Cardiac septum (tissue), 1 donor: ENCODE measurements around the gene SYNPO2. TPM values are rescaled to one million over a fixed set of nuclear protein-coding genes. Genes with fewer than 3 reads are reported as not detected.
"Not testable (repeated sequence)": the region's sequence is repeated elsewhere in the genome, so short reads cannot be mapped to it uniquely, and the experiment has no call there.

Experiments used
- DNase-seq: peaks from one replicate; pipeline ENCODE4 v3.0.0-alpha.2; 2020; ENCODE audit warnings: low spot score
- intact Hi-C: fragments of 100-400 bp; cut with DNase I; formaldehyde crosslinking; loops from one replicate; pipeline ENCODE4 v1.14.0; 2022
- total RNA-seq: library from RNA; stranded (reverse); fragmentation: NEBNext Ultra II Directional; extraction: Animal tissue kit (Norgen Biotek cat#: 25700); gene quantifications from one replicate; pipeline ENCODE4 v1.2.1, GENCODE V29; 2021
- donor health status: DM: no; HTN: no; CAD: no.

SYNPO2 gene
- total RNA-seq, 1 donor from 2014 or later, result 316 TPM

- DNase-seq, result no peak
- intact Hi-C loops, result loop anchor here (2.0 to 5.0 kb wide), 4 partner anchors 57 to 293 kb away; no protein-coding TSS in a partner anchor
These were observed 151.6 kb downstream of the SYNPO2 start for GRCh38 chr4:119040261-119040660.

- intact Hi-C loops, result loop anchor here (2.0 to 5.0 kb wide), 4 partner anchors 58 to 293 kb away; no protein-coding TSS in a partner anchor
- DNase-seq, result no peak
These were observed 152.1 kb downstream of the SYNPO2 start for GRCh38 chr4:119040694-119041185.

GRCh38 chr4:119041396-119041795 lies 152.7 kb downstream of the SYNPO2 start:
- intact Hi-C loops, result loop anchor here (2.0 to 5.0 kb wide), 4 partner anchors 59 to 294 kb away; no protein-coding TSS in a partner anchor
- no peak for DNase-seq

GRCh38 chr4:119041951-119042560 lies 153.4 kb downstream of the SYNPO2 start:
- intact Hi-C loops, result loop anchor here (2.0 to 5.0 kb wide), 5 partner anchors 59 to 295 kb away; partner anchors contain the start of gene USP53
- DNase-seq, result no peak

GRCh38 chr4:119046263-119046662 lies 157.6 kb downstream of the SYNPO2 start:
- intact Hi-C loops, result loop anchor here (2.0 to 5.0 kb wide), 3 partner anchors 36 to 91 kb away; no protein-coding TSS in a partner anchor

GRCh38 chr4:119047059-119047458 lies 158.4 kb downstream of the SYNPO2 start:
- intact Hi-C loops, result loop anchor here (2.0 to 5.0 kb wide), 3 partner anchors 35 to 90 kb away; no protein-coding TSS in a partner anchor
- DNase-seq, result not testable (repeated sequence)

More at GRCh38 chr4:119046263-119046662, 157.6 kb downstream of the SYNPO2 start:
- DNase-seq, result peak; percentile 90

GRCh38 chr4:119048446-119048845 lies 159.8 kb downstream of the SYNPO2 start:
- no peak for DNase-seq
- intact Hi-C loops, result loop anchor here (5.0 kb wide), 1 partner anchor 34 kb away; no protein-coding TSS in a partner anchor

- DNase-seq, result no peak
- intact Hi-C loops, result loop anchor here (5.0 kb wide), 1 partner anchor 33 kb away; no protein-coding TSS in a partner anchor
These were observed 160.7 kb downstream of the SYNPO2 start for GRCh38 chr4:119049342-119049741.

GRCh38 chr4:119050527-119051090 lies 162.0 kb downstream of the SYNPO2 start:
- no peak for DNase-seq
- intact Hi-C loops, result no loop called here

GRCh38 chr4:119053245-119053644 lies 164.6 kb downstream of the SYNPO2 start:
- intact Hi-C loops, result no loop called here

GRCh38 chr4:119053997-119054396 lies 165.3 kb downstream of the SYNPO2 start:
- intact Hi-C loops, result no loop called here

More at GRCh38 chr4:119053245-119053644, 164.6 kb downstream of the SYNPO2 start:
- DNase-seq, result no peak

GRCh38 chr4:119057417-119057816 lies 168.8 kb downstream of the SYNPO2 start:
- no peak for DNase-seq
- intact Hi-C loops, result no loop called here

More at GRCh38 chr4:119053997-119054396, 165.3 kb downstream of the SYNPO2 start:
- no peak for DNase-seq

GRCh38 chr4:119059221-119059620 lies 170.6 kb downstream of the SYNPO2 start:
- intact Hi-C loops, result no loop called here
- DNase-seq, result no peak

GRCh38 chr4:119067125-119067524 lies 178.5 kb downstream of the SYNPO2 start:
- intact Hi-C loops, DNase-seq: not testable (repeated sequence)

- intact Hi-C loops, DNase-seq: not testable (repeated sequence)
These were observed 179.2 kb downstream of the SYNPO2 start for GRCh38 chr4:119067670-119068360.

GRCh38 chr4:119068529-119068962 lies 179.9 kb downstream of the SYNPO2 start:
- intact Hi-C loops, result no loop called here
- no peak for DNase-seq

GRCh38 chr4:119070301-119070700 lies 181.6 kb downstream of the SYNPO2 start:
- intact Hi-C loops, result no loop called here
- DNase-seq, result no peak

GRCh38 chr4:119080721-119081541 lies 192.3 kb downstream of the SYNPO2 start:
- no peak for DNase-seq
- intact Hi-C loops, result loop anchor here (5.0 kb wide), 1 partner anchor 34 kb away; no protein-coding TSS in a partner anchor

- DNase-seq, result no peak
- intact Hi-C loops, result loop anchor here (5.0 kb wide), 1 partner anchor 34 kb away; no protein-coding TSS in a partner anchor
These were observed 192.8 kb downstream of the SYNPO2 start for GRCh38 chr4:119081542-119081859.
